Measurements from ENCODE around the gene GABBR2.

The GABBR2 gene

GRCh38 chr9:98342820-98343210 is 365.9 kb downstream of the GABBR2 start:
- DNase-seq (ENCODE audit: low read depth), result no peak

- no peak for DNase-seq (ENCODE audit: low read depth)
These were observed 366.5 kb downstream of the GABBR2 start for GRCh38 chr9:98342098-98342819.

- no peak for DNase-seq (ENCODE audit: low read depth)
These were observed 367.3 kb downstream of the GABBR2 start for GRCh38 chr9:98341157-98342097.

- no peak for DNase-seq (ENCODE audit: low read depth)
These were observed 368.5 kb downstream of the GABBR2 start for GRCh38 chr9:98339987-98340800.

GRCh38 chr9:98335661-98336060 is 373.1 kb downstream of the GABBR2 start:
- DNase-seq (ENCODE audit: low read depth), result no peak

GRCh38 chr9:98334796-98335195 is 373.9 kb downstream of the GABBR2 start:
- DNase-seq (ENCODE audit: low read depth), result no peak

- DNase-seq (ENCODE audit: low read depth), result no peak
These were observed 374.8 kb downstream of the GABBR2 start for GRCh38 chr9:98333703-98334582.

GRCh38 chr9:98332405-98332831 is 376.3 kb downstream of the GABBR2 start:
- DNase-seq (ENCODE audit: low read depth), result no peak

GRCh38 chr9:98331536-98332259 is 377.0 kb downstream of the GABBR2 start:
- no peak for DNase-seq (ENCODE audit: low read depth)

- DNase-seq (ENCODE audit: low read depth), result no peak
These were observed 377.9 kb downstream of the GABBR2 start for GRCh38 chr9:98330831-98331230.

- DNase-seq (ENCODE audit: low read depth), result no peak
These were observed 378.8 kb downstream of the GABBR2 start for GRCh38 chr9:98329904-98330303.

- no peak for DNase-seq (ENCODE audit: low read depth)
These were observed 379.5 kb downstream of the GABBR2 start for GRCh38 chr9:98329281-98329680.

- DNase-seq (ENCODE audit: low read depth), result no peak
These were observed 380.0 kb downstream of the GABBR2 start for GRCh38 chr9:98328770-98329169.

GRCh38 chr9:98328141-98328540 is 380.6 kb downstream of the GABBR2 start:
- no peak for DNase-seq (ENCODE audit: low read depth)

GRCh38 chr9:98327249-98327561 is 381.5 kb downstream of the GABBR2 start:
- DNase-seq (ENCODE audit: low read depth), result no peak

GRCh38 chr9:98326459-98327248 is 382.1 kb downstream of the GABBR2 start:
- no peak for DNase-seq (ENCODE audit: low read depth)

- no peak for DNase-seq (ENCODE audit: low read depth)
These were observed 383.9 kb downstream of the GABBR2 start for GRCh38 chr9:98324801-98325200.

- DNase-seq (ENCODE audit: low read depth), result no peak
These were observed 385.0 kb downstream of the GABBR2 start for GRCh38 chr9:98323831-98324135.

GRCh38 chr9:98323051-98323830 is 385.5 kb downstream of the GABBR2 start:
- DNase-seq (ENCODE audit: low read depth), result no peak

All from stimulated activated CD8-positive, alpha-beta memory T cell treated with anti-CD3 and anti-CD28 coated beads, Interleukin-12 subunit alpha, Interleukin-12 subunit beta, amount 100 ng/mL, for 1 hour (primary cell).